Vagina (tissue), 2 donors: ENCODE results near the gene DNAH1. TPM values are rescaled to one million over a fixed set of nuclear protein-coding genes. Genes with fewer than 3 reads are reported as not detected.

Experiments
- DNase-seq, 2 donors: peaks; one replicate each; pipeline ENCODE4 v3.0.0-alpha.2; 2017; ENCODE audit errors: extremely low spot score in 2 of 2
- H3K27ac ChIP-seq: fragments of 200-600 bp; sonication (generic); one replicate; pipeline ENCODE4 v1.5.1; 2019
- H3K27me3 ChIP-seq: fragments of 200-600 bp; sonication (generic); one replicate; pipeline ENCODE4 v1.5.1; 2019
- H3K36me3 ChIP-seq, 2 donors: fragments of 200-600 bp; sonication (generic); one replicate each; pipeline ENCODE4 v1.5.1; 2017 to 2019
- H3K4me1 ChIP-seq: fragments of 200-600 bp; sonication (generic); one replicate; pipeline ENCODE4 v1.5.1; 2019
- H3K4me3 ChIP-seq, 2 donors: fragments of 200-600 bp; sonication (generic); 1 replicate in 1 of 2; 2 replicates in 1 of 2; pipeline ENCODE4 v1.5.1; 2016 to 2019
- H3K9me3 ChIP-seq: fragments of 200-600 bp; sonication (generic); one replicate; pipeline ENCODE4 v1.5.1; 2019
- CTCF ChIP-seq, 3 experiments: fragments of 450-650 bp in 2 of 3; fragments of 200-600 bp in 1 of 3; sonication (generic) in 1 of 3; IDR thresholded peaks; one replicate each; pipeline ENCODE4 v1.5.1; 2017 to 2019; ENCODE audit warnings: antibody characterized with exemption in 3 of 3, mild to moderate bottlenecking in 2 of 3, moderate library complexity in 2 of 3
- POLR2A ChIP-seq, 2 donors: fragments of 450-650 bp; IDR thresholded peaks; one replicate each; pipeline ENCODE4 v1.6.1; 2017; ENCODE audit warnings: antibody characterized with exemption in 2 of 2, mild to moderate bottlenecking in 2 of 2, moderate library complexity in 2 of 2
- POLR2AphosphoS5 ChIP-seq, 2 donors: sonication (generic); formaldehyde crosslinking; IDR thresholded peaks; one replicate each; pipeline ENCODE4 v1.9.0; 2017; ENCODE audit warnings: antibody characterized with exemption in 2 of 2, mild to moderate bottlenecking in 2 of 2, low read depth in 1 of 2; ENCODE audit not compliant: insufficient read depth in 1 of 2
- intact Hi-C: fragments of 100-400 bp; cut with DNase I; formaldehyde crosslinking; loops from one replicate; pipeline ENCODE4 v1.15.1; 2023
- total RNA-seq: library from RNA; depleted of rRNA; stranded (reverse); fragments of >200 nt; gene quantifications from one replicate; pipeline ENCODE4 v1.2.3, GENCODE V29; 2016

Gene DNAH1
- total RNA-seq, 1 donor from 2014 or later = 12.3 TPM

DNA sequence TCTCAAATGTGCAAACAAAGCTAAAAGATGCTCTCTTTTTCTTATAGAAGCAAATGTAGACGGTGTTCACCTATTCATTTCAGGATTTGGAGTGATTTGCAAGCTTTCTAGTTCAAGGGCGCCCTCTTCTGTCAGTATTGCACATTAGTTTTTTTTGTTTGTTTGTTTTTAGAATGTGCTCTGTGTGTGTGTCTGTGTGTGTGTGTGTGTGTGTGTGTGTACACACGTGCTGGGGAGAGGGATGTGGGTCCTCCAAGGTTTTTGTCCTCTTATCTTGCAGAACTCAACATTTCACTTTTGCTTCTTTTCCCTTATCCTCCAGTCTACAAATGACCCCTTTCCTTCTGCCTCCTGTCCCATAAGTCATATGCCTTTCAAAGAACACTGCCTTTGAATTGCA is 23.5 kb downstream of the DNAH1 start:
- TF ChIP-seq POLR2A (IDR thresholded peaks at IDR 0.05) (no peak), CTCF (IDR thresholded peaks at IDR 0.05) (peak; percentile 41 to 83 (median 64))
- Histone ChIP-seq H3K4me1 (no peaks in the 10 kb centered on the region), H3K27ac (no peak overlapping the region), H3K27me3 (no peaks in the 10 kb centered on the region), H3K9me3 (no peaks in the 10 kb centered on the region), H3K4me3 (no peak overlapping the region), H3K36me3 (no peaks in the 10 kb centered on the region)
- intact Hi-C loops = loop anchor here (5.0 kb wide), 2 partner anchors 107 to 117 kb away; no protein-coding TSS in a partner anchor
- no peak for DNase-seq

GRCh38 chr3:52341123-52341522 is 25.0 kb downstream of the DNAH1 start:
- TF ChIP-seq POLR2AphosphoS5 (IDR thresholded peaks at IDR 0.05; ENCODE audit: insufficient read depth in 1 of 2, low read depth in 1 of 2) = no peak
- TF ChIP-seq POLR2A (IDR thresholded peaks at IDR 0.05) = no peak
- no peak for TF ChIP-seq CTCF (IDR thresholded peaks at IDR 0.05)
- intact Hi-C loops = loop anchor here (5.0 kb wide), 1 partner anchor 109 kb away; no protein-coding TSS in a partner anchor
- H3K27me3 ChIP-seq = no peaks in the 10 kb centered on the region
- no peak for DNase-seq
- H3K27ac ChIP-seq = no peak overlapping the region
- peaks cover 4% of the 10 kb centered on the region for H3K4me1 ChIP-seq
- no peaks in the 10 kb centered on the region for H3K36me3 ChIP-seq
- no peak overlapping the region for H3K4me3 ChIP-seq
- no peaks in the 10 kb centered on the region for H3K9me3 ChIP-seq

- no peak overlapping the region for H3K4me3 ChIP-seq
- intact Hi-C loops = loop anchor here (5.0 kb wide), 1 partner anchor 112 kb away; no protein-coding TSS in a partner anchor
- no peaks in the 10 kb centered on the region for H3K36me3 ChIP-seq
- no peaks in the 10 kb centered on the region for H3K9me3 ChIP-seq
- no peak for DNase-seq
- H3K27ac ChIP-seq = no peak overlapping the region
- H3K27me3 ChIP-seq = no peaks in the 10 kb centered on the region
- H3K4me1 ChIP-seq = peaks cover 21% of the 10 kb centered on the region
- TF ChIP-seq CTCF (IDR thresholded peaks at IDR 0.05) (no peak), POLR2A (IDR thresholded peaks at IDR 0.05) (no peak), POLR2AphosphoS5 (IDR thresholded peaks at IDR 0.05; ENCODE audit: insufficient read depth in 1 of 2, low read depth in 1 of 2) (no peak)
Measured at GRCh38 chr3:52343946-52344600, 28.0 kb downstream of the DNAH1 start.

DNA sequence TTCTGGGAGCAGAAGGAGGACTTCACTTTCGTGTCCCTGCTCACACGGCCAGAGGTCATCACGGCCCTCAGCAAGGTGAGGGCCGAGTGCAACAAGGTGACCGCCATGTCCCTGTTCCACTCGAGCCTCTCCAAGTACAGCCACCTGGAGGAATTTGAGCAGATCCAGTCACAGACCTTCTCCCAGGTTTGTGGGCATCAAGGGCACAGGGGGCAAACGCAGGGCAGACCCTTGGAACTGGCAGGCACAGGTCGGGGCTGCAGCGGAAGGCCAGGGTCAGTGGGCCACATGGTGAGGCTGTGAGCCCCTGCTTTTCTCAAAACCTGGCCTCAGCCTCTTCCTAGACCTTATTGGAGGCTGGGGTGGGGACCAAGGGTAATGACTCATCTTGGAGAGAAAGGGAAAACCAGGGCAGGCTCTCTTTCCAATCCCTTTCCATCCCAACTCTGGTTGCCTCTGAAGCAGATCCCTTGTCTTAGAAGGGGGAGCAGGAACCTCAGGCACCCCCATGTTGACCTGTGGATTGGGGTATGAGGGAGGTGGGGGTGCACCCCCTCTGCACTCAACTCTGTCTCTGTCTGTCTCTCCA is 29.5 kb downstream of the DNAH1 start:
- Histone ChIP-seq H3K4me3 (no peak overlapping the region), H3K9me3 (no peaks in the 10 kb centered on the region), H3K27ac (no peak overlapping the region), H3K36me3 (no peaks in the 10 kb centered on the region), H3K27me3 (no peaks in the 10 kb centered on the region), H3K4me1 (peaks cover 21% of the 10 kb centered on the region)
- TF ChIP-seq CTCF (IDR thresholded peaks at IDR 0.05) (no peak), POLR2AphosphoS5 (IDR thresholded peaks at IDR 0.05; ENCODE audit: insufficient read depth in 1 of 2, low read depth in 1 of 2) (no peak), POLR2A (IDR thresholded peaks at IDR 0.05) (no peak)
- no peak for DNase-seq
- intact Hi-C loops = no loop called here
